HCT116 (cell line): ENCODE results near the gene MTRF1L. TPM values are rescaled to one million over a fixed set of nuclear protein-coding genes. Genes with fewer than 3 reads are reported as not detected.

ENCODE experiments used
- total RNA-seq: library from RNA; stranded (reverse); gene quantifications from one replicate; pipeline ENCODE4 v1.2.1, GENCODE V29; 2021; ENCODE audit not compliant: unreplicated experiment

Gene MTRF1L
- total RNA-seq, 1 experiment from 2014 or later, result 26.2 TPM

Other genes with a start within 250 kb of the MTRF1L start
- 38.9 TPM for gene FBXO5, start 19.7 kb downstream of the MTRF1L start, total RNA-seq
- 3.9 TPM for gene RGS17, start 128.6 kb upstream of the MTRF1L start, total RNA-seq